Measurements from ENCODE around the gene VRK3. TPM values are rescaled to one million over a fixed set of nuclear protein-coding genes. Genes with fewer than 3 reads are reported as not detected.

VRK3 gene
- total RNA-seq, 1 donor from 2014 or later, result 14.7 TPM

- DNase-seq (ENCODE audit: low read depth), result no peak
These were observed 11.7 kb upstream of the VRK3 start for GRCh38 chr19:50036908-50037307.

DNA sequence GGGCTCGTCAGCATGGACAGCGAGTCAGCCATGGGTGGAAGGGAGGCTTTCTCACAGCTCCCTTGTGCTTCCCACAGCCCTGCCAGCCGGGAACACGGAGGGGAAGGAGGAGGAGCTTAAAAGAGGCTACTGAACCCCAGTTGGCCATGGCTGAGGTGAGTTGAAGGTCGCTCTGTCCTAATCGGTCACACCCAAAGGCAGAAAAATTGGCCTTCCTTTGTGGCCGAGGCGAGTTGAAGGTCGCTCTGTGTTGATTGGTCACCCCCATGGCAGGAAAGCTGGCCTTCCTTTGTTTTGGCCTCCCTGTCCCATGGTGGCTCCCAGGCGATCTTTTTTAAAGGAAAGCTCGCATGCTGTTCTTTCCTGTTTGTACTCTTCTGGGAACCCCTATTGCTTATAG is 5.8 kb upstream of the VRK3 start:
- no peak for DNase-seq (ENCODE audit: low read depth)

- DNase-seq (ENCODE audit: low read depth), result no peak
These were observed 5.1 kb upstream of the VRK3 start for GRCh38 chr19:50030225-50030624.

DNA sequence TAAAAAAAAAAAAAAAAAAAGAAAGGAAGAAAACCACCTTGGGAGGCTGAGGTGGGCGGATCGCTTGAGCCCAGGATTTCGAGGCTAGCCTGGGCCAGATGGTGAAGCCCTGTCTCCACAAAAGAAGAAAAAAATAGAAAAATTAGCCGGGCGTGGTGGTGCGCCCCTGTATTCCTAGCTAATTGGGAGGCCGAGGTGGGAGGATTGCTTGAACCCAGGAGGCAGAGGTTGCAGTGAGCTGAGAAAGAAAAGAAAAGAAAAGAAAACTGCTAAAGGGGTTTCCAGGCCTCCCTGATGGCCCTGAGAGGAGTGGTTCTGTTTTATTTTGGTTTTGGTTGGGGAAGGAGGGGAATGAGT is 1.4 kb upstream of the VRK3 start:
- no peak for DNase-seq (ENCODE audit: low read depth)

DNA sequence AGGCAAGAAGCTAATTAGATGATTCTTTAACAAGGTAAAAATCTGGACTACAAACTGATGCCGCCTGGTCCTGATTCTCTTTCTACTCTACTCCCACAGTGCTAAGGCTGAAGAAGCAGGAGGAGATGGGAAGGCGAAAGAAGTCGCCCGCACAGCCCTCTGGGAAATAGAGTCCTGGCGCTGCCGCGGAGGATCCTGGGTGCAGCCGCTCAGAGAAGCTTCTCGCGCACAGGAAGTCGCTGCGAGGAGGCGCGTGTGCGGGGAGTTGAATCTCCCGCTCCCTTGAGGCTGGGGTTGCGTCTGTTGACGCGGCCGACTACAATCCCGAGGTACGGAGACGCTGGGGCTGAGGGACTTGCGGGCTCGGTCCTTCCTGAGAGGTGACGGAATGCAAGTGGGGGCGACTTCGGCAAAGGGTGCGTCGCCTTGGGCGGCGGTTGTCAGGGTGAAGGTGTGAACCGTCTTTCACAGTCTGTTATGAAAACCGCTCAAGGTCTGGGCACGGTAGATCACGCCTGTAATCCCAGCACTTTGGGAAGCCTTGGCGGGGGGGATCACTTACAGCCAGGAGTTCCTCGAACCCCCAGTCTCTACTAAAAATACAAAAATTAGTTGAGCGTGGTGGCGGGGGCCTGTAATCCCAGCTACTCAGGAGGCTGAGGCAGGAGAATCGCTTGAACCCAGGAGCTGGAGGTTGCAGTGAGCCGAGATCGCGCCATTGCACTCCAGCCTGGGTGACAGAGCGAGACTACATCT is 800 bp upstream of the VRK3 start, which contains the start of gene ZNF473:
Gene ZNF473 (plus strand): TSS at position 212 of the 756 bp plus-strand sequence. CDS start 5,078 bp downstream, outside the sequence.
- DNase-seq (ENCODE audit: low read depth), result peak; percentile 97

GRCh38 chr19:50024719-50025021 is 502 bp downstream of the VRK3 start:
- DNase-seq (ENCODE audit: low read depth), result no peak

DNA sequence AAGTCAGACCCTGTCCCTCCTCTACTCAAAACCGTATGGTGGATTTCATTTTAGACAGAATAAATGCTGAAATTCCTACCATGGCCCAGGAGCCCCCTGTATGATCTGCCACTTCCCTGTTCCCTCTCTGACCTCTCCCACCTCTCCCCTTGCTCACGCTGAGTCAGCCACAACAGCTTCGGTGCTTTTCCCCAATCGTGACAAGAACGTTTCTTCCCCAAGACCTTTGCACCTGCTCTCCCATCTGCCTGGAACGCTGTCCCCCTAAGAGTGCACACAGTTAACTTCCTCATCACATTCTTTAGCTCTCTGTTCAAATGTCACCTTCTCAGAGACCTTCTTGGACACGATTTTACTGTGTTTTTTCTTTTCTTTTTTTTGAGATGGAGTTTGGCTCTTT is 2.3 kb downstream of the VRK3 start:
- DNase-seq (ENCODE audit: low read depth), result no peak

DNA sequence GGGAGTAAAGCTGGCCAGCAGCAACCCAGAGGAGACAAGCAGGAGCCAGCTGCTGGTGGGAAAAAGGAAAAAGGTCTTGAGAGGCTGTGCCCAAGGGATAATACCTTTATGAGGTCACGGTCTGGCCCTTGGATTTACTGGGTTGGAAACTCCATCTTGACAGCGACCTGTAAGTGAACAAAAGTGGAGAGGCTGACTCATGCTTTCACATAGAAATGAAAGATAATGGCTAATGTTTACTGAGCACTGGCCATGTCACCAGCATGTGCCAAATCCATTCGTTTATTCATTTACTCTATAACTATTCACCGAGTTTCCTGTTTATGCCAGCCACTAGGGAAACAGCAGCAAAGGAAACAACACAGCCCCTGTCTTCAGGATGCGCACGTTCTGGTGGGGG is 4.7 kb downstream of the VRK3 start:
- DNase-seq (ENCODE audit: low read depth), result no peak

GRCh38 chr19:50016225-50016807 is 8.9 kb downstream of the VRK3 start:
- no peak for DNase-seq (ENCODE audit: low read depth)

- no peak for DNase-seq (ENCODE audit: low read depth)
These were observed 16.6 kb downstream of the VRK3 start for GRCh38 chr19:50008532-50008931.

GRCh38 chr19:50007947-50008346 is 17.2 kb downstream of the VRK3 start:
- no peak for DNase-seq (ENCODE audit: low read depth)

- DNase-seq (ENCODE audit: low read depth), result no peak
These were observed 18.0 kb downstream of the VRK3 start for GRCh38 chr19:50007170-50007569.

DNA sequence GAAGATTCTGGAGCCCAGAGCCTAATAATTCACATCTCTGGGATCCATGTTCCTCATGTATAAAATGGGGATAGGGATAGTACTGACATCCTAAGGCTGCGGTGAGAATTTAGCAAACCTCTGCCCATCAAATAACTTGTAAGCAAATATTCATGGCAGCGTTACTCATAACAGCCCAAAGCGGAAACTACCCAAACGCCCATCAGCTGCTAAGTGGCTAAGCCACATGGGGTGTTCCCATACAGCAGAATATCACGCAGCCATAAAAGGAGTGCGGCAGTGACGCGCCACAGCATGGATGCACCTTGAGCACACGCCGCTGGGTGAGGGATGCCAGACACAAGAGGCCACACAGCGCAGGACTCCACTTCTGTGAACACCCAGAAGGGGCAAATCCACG is 19.7 kb downstream of the VRK3 start:
- DNase-seq (ENCODE audit: low read depth), result peak; percentile 44

- peak; percentile 97 for DNase-seq (ENCODE audit: low read depth)
These were observed 21.3 kb downstream of the VRK3 start for GRCh38 chr19:50003810-50004419.

DNA sequence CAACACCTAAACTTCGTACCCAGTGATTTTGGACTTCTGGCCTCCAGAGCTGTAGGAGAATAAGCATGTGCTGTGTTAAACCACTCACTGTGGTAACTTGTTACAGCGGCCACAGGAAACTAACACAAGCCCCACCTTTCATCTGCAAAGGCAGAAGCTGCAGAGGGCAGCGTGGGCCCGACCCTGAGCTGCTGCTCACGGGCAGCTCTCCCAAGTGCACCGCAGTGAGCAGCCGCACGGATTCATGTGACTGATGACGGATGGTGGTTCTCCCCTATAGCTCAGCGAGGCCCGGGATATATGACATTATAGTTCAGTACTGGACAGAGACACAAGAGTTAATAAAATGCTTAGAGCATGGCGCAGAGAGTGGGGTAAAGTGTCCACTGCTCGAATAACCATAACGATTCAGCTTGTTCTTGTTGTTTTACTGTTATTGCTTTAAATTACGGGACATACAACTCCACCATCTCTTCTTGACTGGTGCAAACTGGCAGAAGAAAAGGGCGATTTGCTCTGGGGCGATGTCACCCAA is 21.9 kb downstream of the VRK3 start:
- DNase-seq (ENCODE audit: low read depth), result no peak

GRCh38 chr19:50002386-50002960 is 22.7 kb downstream of the VRK3 start:
- no peak for DNase-seq (ENCODE audit: low read depth)

DNA sequence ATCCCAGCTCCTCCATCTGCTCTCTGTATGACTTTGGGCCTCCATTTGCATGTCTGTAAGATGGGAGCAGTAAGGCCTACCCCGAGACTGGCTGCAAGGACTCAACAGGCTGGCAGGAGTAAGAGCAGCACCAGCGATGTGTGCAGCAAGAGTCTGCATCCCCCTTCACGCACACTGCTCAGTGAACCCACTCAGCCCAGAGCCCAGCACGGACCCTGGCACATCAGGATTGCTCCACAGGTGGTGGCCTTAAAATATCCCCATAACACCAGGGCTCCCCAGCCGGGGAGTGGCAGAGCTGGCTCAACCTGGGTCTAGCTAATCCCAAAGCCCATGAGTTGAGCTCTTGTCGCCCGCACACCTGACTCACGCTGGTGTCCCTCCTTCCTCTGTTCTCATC is 23.4 kb downstream of the VRK3 start:
- no peak for DNase-seq (ENCODE audit: low read depth)

DNA sequence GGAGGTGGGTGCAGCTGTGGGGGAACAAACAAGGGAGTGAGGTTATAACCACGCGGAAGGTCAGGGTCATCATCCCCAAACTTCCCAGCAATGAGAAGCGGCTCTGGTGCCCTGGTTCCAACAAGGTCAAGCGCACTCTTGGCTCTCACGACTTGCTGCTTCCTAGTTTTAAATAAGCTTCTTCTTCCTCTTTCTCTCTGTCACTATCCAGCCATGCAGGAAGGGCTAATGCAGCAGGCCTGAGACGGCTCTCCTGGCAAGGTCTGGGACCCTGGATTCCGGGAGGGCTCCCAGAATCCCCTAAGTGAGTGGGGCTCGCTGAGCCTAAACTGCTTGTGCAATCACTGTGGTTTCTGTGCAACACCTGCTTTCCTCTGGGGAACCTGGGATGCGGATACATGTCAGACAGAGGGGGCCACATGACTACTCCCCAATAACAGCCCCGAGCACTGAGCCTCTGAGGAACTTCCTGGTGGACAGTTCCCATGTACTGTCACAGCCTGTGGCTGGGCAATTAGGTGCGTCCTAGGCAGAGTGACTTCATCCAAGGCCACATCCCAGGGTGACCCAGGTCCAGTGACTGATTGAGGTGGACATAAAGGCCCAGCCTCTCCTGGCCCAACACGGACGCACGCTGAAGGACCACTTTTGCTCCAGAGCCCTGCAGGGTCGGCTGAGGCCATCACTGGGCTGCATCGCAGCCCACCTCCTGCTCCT is 24.2 kb downstream of the VRK3 start:
- DNase-seq (ENCODE audit: low read depth), result no peak

- DNase-seq (ENCODE audit: low read depth), result no peak
These were observed 24.9 kb downstream of the VRK3 start for GRCh38 chr19:50000038-50000840.

- no peak for DNase-seq (ENCODE audit: low read depth)
These were observed 25.7 kb downstream of the VRK3 start for GRCh38 chr19:49999371-50000010.

Measured in myocyte (in vitro differentiated cells).